Measurements from ENCODE around the gene GGA1. TPM values are rescaled to one million over a fixed set of nuclear protein-coding genes. Genes with fewer than 3 reads are reported as not detected.
"Not testable (repeated sequence)": the region's sequence is repeated elsewhere in the genome, so short reads cannot be mapped to it uniquely, and the experiment has no call there.

GGA1 gene
- total RNA-seq, 2 donors from 2014 or later, result 17.7 to 29.0 TPM

DNA sequence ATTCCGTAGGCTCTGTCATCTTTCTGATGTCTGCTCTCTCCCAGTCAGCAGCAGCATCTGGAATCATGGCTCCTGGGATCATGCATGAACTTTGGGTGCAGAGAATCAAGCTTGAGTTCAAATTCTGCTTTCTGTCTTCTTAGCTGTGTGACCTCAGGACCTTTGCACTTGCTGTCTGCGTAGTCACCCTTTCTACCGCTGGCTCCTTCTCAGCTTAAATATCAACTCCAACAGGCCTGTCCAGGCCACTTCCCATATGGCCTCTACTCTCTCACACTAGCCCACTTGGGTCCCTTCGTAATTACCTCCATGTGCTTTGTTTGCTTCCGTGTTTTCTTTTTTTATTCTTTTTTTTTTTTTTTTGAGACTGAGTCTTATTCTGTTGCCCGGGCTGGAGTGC lies 4.6 kb upstream of the GGA1 start:
- Histone ChIP-seq H3K36me3 (no peaks in the 10 kb centered on the region), H3K27me3 (no peaks in the 10 kb centered on the region), H3K4me1 (peaks cover 0 to 15% of the 10 kb centered on the region in 2 donors), H3K4me3 (no peak overlapping the region), H3K9me3 (no peaks in the 10 kb centered on the region), H3K27ac (no peak overlapping the region)
- no peak for DNase-seq (ENCODE audit: low spot score)
- TF ChIP-seq, protein P1, sequence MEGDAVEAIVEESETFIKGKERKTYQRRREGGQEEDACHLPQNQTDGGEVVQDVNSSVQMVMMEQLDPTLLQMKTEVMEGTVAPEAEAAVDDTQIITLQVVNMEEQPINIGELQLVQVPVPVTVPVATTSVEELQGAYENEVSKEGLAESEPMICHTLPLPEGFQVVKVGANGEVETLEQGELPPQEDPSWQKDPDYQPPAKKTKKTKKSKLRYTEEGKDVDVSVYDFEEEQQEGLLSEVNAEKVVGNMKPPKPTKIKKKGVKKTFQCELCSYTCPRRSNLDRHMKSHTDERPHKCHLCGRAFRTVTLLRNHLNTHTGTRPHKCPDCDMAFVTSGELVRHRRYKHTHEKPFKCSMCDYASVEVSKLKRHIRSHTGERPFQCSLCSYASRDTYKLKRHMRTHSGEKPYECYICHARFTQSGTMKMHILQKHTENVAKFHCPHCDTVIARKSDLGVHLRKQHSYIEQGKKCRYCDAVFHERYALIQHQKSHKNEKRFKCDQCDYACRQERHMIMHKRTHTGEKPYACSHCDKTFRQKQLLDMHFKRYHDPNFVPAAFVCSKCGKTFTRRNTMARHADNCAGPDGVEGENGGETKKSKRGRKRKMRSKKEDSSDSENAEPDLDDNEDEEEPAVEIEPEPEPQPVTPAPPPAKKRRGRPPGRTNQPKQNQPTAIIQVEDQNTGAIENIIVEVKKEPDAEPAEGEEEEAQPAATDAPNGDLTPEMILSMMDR (IDR thresholded peaks at IDR 0.05), result no peak

DNA sequence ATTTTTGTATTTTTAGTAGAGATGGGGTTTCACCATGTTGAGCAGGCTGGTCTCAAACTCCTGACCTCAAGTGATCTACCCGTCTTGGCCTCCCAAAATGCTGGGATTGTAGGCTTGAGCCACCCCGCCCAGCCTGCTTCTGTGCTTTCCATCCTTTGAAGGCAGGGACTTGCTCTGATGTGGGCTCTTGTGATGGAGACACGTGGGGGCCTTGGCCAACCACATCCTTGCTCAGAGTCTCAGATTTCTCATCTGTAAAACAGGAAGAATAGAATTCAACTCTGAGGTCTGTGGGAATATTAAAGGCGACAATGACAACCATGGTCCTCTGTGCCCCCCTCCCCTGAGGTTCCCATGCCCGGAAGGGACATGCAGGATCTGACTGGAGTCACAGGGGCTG lies 3.8 kb upstream of the GGA1 start:
- no peaks in the 10 kb centered on the region for H3K27me3 ChIP-seq
- H3K4me1 ChIP-seq, result peaks cover 0 to 21% of the 10 kb centered on the region in 2 donors
- no peaks in the 10 kb centered on the region for H3K9me3 ChIP-seq
- H3K36me3 ChIP-seq, result no peaks in the 10 kb centered on the region
- TF ChIP-seq, protein P1 (IDR thresholded peaks at IDR 0.05), result no peak
- DNase-seq (ENCODE audit: low spot score), result no peak
- no peak overlapping the region for H3K4me3 ChIP-seq
- no peak overlapping the region for H3K27ac ChIP-seq

DNA sequence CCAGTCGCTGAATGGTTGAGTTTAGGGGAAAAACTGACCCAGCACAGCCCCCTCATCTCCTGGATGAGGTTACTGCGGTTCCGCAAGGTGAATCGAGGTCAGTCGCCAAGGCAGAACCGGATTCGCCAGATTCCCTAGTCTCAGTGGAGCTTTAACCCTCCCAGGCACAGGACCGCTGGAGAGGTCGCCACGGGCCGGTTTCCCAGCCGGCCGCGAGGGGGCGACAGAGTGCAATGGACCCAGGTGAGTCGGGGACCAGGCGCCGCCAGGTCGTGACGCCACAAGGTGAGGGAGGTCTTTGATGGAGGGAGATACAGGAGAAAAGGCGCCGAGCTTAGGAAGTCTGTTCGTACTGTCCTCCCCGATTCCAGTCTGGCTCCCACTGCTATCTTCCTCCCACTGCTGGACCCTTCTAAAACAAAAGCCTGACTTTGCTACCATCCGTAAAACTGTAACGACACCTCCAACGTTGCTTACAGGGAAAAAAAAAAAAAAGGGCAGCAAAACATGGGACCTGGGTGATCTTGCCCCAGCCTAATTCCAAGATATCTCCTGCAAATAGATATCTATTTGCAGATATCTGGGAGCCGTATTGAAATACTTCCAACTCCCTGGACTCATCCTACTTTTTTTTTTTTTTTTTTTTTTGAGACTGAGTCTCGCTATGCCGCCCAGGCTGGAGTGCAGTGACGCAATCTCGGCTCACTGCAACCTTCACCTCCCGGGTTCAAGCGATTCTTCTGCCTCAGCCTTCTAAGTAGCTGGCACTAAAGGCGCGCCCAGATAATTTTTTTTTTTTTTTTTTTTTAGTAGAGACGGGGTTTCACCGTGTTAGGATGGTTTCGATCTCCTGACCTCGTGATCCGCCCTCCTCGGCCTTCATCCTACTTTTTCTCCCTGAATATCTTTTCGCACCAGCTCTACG lies 1.4 kb upstream of the GGA1 start:
- TF ChIP-seq, protein P1 (IDR thresholded peaks at IDR 0.05), result peak; percentile 90 to 96
- Histone ChIP-seq H3K4me1 (peaks cover 0 to 39% of the 10 kb centered on the region in 2 donors), H3K27me3 (no peaks in the 10 kb centered on the region), H3K27ac (peak overlapping the region; percentile 94 to 95), H3K4me3 (peak overlapping the region; percentile 96), H3K9me3 (no peaks in the 10 kb centered on the region), H3K36me3 (no peaks in the 10 kb centered on the region)
- DNase-seq (ENCODE audit: low spot score), result peak; percentile 75

DNA sequence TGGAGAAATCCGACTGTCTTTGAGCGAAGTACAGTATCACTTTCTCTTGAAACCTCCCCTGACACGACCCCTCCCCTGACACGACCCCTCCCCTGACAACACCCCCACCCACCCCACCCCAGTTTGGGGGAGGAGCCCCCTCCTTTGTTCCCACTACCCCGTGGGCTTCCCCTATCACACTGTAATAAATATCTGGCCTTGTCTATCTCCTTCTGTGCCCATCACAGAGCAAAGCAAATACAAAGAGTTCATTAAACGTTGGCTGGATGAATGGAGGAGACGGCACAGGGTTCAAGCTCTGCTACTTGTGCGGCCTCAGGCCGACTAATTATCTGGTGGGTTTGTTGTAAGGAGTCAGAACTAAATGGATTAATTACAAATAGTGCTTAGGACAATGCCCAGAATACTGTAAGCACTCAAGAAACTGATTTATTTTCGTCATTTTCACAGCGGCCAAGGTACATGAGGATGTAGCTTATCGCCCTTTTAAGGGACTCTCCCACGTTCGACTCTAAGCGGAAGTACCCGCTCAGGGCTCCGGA lies 628 bp upstream of the GGA1 start:
- TF ChIP-seq, protein P1 (IDR thresholded peaks at IDR 0.05), result no peak

DNA sequence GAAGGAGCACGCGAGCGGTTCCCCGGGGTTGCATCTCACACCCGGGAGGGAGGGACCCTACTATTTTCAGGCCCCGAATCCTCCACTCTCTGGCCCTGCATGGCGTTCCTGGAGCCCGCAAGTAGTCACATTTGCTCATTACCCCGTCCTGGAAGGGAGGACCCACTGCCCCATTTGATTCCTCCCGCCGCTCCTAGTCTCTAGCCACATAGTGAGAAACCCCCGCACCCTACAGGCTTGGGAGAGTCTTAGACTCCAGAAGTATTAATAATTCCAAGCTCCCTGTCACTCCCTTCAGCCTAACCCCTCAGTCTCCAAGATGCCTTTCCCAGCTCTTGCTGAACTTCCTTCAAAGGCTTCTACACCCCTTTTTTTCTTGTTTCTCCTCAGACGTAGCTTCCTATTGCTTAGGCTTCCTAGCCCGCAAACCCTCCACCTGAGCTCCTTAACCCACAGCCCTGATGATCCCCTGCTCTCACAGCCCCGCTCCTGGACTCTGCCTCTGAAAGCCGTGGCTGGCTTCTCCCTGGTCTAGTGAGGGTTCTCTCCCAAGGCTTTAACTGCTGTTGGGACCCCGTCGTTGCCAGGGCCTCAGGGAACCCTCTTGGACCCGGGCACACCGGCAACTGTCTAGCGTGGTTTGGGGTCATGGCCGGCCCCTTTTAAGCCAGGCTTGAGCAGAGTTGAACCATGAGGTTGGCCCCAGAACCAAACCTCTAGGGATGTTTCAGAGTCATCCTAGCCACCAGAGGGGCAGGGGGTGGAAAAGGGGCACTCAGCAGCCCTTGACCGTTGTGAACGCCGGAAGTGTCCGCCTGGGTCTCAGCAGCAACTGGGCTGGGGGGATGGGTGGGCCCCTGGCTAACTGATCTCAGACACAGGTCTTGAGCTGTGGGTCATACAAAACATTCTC lies 862 bp downstream of the GGA1 start:
- Histone ChIP-seq H3K4me3 (peak overlapping the region; percentile 96), H3K36me3 (peaks cover 5% of the 10 kb centered on the region), H3K27ac (peak overlapping the region; percentile 94 to 95), H3K27me3 (no peaks in the 10 kb centered on the region), H3K4me1 (peaks cover 0 to 39% of the 10 kb centered on the region in 2 donors), H3K9me3 (no peaks in the 10 kb centered on the region)
- DNase-seq (ENCODE audit: low spot score), result no peak
- TF ChIP-seq, protein P1 (IDR thresholded peaks at IDR 0.05), result no peak

More for the DNA sequence above, 628 bp upstream of the GGA1 start:
- peak overlapping the region; percentile 96 for H3K4me3 ChIP-seq
- H3K27me3 ChIP-seq, result no peaks in the 10 kb centered on the region
- no peak for DNase-seq (ENCODE audit: low spot score)
- peaks cover 0 to 39% of the 10 kb centered on the region in 2 donors for H3K4me1 ChIP-seq
- no peaks in the 10 kb centered on the region for H3K36me3 ChIP-seq
- no peaks in the 10 kb centered on the region for H3K9me3 ChIP-seq
- peak overlapping the region; percentile 94 to 95 for H3K27ac ChIP-seq

DNA sequence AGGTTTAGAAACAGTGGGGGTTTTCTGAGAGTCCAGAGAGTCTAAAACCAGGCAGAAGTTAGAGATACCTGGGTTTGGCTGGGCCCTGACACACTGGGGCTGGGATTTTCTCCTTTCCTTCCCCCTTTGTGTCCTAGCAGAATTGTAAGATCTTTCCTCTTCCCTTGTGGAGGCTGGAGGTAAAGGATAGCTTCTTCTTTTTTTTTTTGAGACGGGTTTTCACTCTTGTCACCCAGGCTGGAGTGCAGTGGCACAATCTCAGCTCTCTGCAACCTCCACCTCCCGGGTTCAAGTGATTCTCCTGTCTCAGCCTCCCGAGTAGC lies 1.5 kb downstream of the GGA1 start:
- Histone ChIP-seq H3K4me3 (peak overlapping the region in 1 of 2 donors; percentile 96), H3K27ac (peak overlapping the region in 1 of 2 donors; percentile 94), H3K4me1 (peaks cover 0 to 39% of the 10 kb centered on the region in 2 donors)
- H3K27me3 ChIP-seq; H3K9me3 ChIP-seq; DNase-seq (ENCODE audit: low spot score); H3K36me3 ChIP-seq: not testable (repeated sequence)
